Lower leg skin (tissue), 3 donors: ENCODE measurements around the gene IL13RA1.

Experiments used
- POLR2A ChIP-seq, 2 donors: fragments of 450-650 bp; IDR thresholded peaks; one replicate each; pipeline ENCODE4 v1.6.1; 2016 to 2017; ENCODE audit warnings: antibody characterized with exemption in 2 of 2, mild to moderate bottlenecking in 1 of 2, moderate library complexity in 1 of 2
- TF ChIP-seq, protein P1 (sequence below), 3 donors: fragments of 450-650 bp; IDR thresholded peaks; one replicate each; pipeline ENCODE4 v1.5.1; 2016; ENCODE audit warnings: antibody characterized with exemption in 3 of 3, mild to moderate bottlenecking in 3 of 3, moderate library complexity in 2 of 3

DNA sequence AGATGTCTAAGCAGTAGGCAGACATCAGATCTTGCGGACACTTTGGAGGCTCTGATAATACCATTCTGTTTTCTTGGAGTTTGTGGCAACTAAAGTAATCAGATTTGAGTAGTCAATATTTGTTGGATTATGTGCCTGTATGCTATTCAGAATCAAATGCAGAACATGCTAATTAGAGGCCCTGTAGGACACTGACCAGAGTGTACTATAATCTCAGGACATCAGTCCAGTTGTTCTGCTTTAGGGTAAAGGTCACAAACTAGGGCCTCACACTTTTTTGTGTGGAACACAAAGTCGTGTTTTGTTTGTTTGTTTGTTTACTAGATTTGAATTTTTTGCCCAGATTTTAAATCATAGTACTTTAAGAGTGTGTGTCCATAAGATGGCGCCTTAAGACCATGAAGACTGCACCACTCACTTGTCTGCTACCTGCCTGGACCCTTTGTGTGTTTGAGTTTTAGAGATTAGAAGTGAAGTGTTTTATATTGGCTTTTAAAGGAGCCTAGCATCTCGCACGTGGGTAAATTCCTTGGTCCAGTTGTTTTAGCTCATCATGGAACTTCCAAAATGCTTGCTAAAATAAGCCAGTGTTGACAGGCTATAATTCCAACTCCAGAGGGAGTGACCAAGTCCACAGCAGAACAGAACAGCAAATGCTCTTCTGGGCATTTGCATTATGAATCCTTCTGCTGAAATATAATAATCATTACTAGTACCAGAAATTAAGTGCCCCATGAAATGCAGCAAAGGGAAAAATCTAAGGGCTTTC is 34.7 kb downstream of the IL13RA1 start:
- TF ChIP-seq, protein P1, sequence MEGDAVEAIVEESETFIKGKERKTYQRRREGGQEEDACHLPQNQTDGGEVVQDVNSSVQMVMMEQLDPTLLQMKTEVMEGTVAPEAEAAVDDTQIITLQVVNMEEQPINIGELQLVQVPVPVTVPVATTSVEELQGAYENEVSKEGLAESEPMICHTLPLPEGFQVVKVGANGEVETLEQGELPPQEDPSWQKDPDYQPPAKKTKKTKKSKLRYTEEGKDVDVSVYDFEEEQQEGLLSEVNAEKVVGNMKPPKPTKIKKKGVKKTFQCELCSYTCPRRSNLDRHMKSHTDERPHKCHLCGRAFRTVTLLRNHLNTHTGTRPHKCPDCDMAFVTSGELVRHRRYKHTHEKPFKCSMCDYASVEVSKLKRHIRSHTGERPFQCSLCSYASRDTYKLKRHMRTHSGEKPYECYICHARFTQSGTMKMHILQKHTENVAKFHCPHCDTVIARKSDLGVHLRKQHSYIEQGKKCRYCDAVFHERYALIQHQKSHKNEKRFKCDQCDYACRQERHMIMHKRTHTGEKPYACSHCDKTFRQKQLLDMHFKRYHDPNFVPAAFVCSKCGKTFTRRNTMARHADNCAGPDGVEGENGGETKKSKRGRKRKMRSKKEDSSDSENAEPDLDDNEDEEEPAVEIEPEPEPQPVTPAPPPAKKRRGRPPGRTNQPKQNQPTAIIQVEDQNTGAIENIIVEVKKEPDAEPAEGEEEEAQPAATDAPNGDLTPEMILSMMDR (IDR thresholded peaks at IDR 0.05): no peak
- no peak for TF ChIP-seq POLR2A (IDR thresholded peaks at IDR 0.05)
